ENCODE results near the gene IFFO2.

DNA sequence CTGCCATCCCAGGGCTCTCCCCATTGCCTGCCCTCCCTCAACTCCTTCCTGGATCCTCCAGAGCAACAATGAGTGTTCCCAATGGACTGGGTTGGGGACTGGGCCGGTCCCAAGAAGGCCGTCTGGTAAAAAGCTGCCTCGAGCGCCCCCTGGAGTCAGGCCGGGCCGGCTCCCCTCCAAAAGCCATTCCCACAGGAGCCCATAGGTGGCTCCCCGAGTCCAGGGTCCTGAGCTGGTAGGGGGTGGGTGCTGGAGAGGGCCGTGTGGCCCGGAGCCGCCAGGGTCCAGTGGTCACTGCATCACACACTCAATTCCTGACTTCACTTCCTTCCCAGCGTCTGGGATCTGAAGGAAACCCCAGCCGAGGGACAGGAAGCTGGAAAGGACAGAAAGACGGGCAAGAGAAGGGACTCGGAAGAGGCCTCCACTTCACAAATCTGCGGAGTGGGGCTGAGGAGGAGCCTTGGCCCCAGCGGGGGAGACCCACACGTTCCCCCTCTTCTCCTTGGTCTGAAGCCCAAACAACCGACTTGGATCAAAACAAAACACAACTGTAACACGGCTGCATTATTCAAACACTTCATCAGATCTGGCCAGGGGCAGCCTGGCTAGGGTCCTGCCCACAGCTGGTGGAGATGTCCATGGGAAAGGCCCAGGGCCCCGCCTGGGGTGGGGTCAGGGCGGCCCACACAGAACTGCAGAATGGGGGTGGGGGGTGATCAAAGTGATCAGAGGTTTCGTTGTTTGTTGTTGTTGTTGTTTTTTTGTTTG is 43.2 kb downstream of the IFFO2 start:
- TF ChIP-seq ZNF24 (IDR thresholded peaks at IDR 0.05) (no peak), RNF2 (conservative IDR thresholded peaks at IDR 0.05; ENCODE audit: low read depth) (no peak), TCF7L2 (IDR thresholded peaks at IDR 0.05; ENCODE audit: low read depth, low read length) (no peak), ATF3 (CRISPR knock-in tag; IDR thresholded peaks at IDR 0.05) (no peak), CTCF (CRISPR knock-in tag; IDR thresholded peaks at IDR 0.05) (peak; percentile 100), ZSCAN29 (CRISPR knock-in tag; conservative IDR thresholded peaks at IDR 0.05) (no peak)
